Measurements from ENCODE around the gene LRRK1.
A peak's percentile ranks its signal among the peaks of the same experiment; 100 is the strongest.

Gene LRRK1

GRCh38 chr15:101010781-101011180, 91.6 kb downstream of the LRRK1 start:
- DNase-seq = no peak

GRCh38 chr15:101012326-101013200, 93.4 kb downstream of the LRRK1 start:
- no peak for DNase-seq

GRCh38 chr15:101013201-101013550, 94.0 kb downstream of the LRRK1 start:
- no peak for DNase-seq

- no peak for DNase-seq
Observed at GRCh38 chr15:101013769-101014675, 94.9 kb downstream of the LRRK1 start.

- peak; percentile 79 for DNase-seq
Observed at GRCh38 chr15:101014921-101015841, 96.0 kb downstream of the LRRK1 start.

- DNase-seq = no peak
Observed at GRCh38 chr15:101016581-101016980, 97.4 kb downstream of the LRRK1 start.

GRCh38 chr15:101017093-101017754, 98.1 kb downstream of the LRRK1 start:
- no peak for DNase-seq

GRCh38 chr15:101018016-101018415, 98.9 kb downstream of the LRRK1 start:
- DNase-seq = no peak

- DNase-seq = no peak
Observed at GRCh38 chr15:101018450-101018849, 99.3 kb downstream of the LRRK1 start.

- no peak for DNase-seq
Observed at GRCh38 chr15:101019366-101019896, 100.3 kb downstream of the LRRK1 start.

- DNase-seq = no peak
Observed at GRCh38 chr15:101020451-101020850, 101.3 kb downstream of the LRRK1 start.

- DNase-seq = no peak
Observed at GRCh38 chr15:101020945-101021344, 101.8 kb downstream of the LRRK1 start.

GRCh38 chr15:101022306-101022705, 103.1 kb downstream of the LRRK1 start:
- DNase-seq = no peak

GRCh38 chr15:101022876-101023275, 103.7 kb downstream of the LRRK1 start:
- DNase-seq = no peak

GRCh38 chr15:101023501-101024072, 104.4 kb downstream of the LRRK1 start:
- no peak for DNase-seq

- DNase-seq = no peak
Observed at GRCh38 chr15:101024073-101024695, 105.0 kb downstream of the LRRK1 start.

- no peak for DNase-seq
Observed at GRCh38 chr15:101024706-101025500, 105.7 kb downstream of the LRRK1 start.

- DNase-seq = no peak
Observed at GRCh38 chr15:101025501-101025885, 106.3 kb downstream of the LRRK1 start.

- DNase-seq = no peak
Observed at GRCh38 chr15:101025896-101026631, 106.9 kb downstream of the LRRK1 start.

Data from activated CD4-positive, alpha-beta T cell treated with anti-CD3 and anti-CD28 coated beads, Interleukin-2, Interleukin-6, amounts not matched to agents 100 ng/mL and 50 ng/mL, durations not matched to agents 16 hours and 8 hours (primary cell).